Measurements from ENCODE around the gene PRELID3B. TPM values are rescaled to one million over a fixed set of nuclear protein-coding genes. Genes with fewer than 3 reads are reported as not detected.

Gene PRELID3B
- total RNA-seq, 2 donors from 2014 or later, result 20.8 to 29.3 TPM

DNA sequence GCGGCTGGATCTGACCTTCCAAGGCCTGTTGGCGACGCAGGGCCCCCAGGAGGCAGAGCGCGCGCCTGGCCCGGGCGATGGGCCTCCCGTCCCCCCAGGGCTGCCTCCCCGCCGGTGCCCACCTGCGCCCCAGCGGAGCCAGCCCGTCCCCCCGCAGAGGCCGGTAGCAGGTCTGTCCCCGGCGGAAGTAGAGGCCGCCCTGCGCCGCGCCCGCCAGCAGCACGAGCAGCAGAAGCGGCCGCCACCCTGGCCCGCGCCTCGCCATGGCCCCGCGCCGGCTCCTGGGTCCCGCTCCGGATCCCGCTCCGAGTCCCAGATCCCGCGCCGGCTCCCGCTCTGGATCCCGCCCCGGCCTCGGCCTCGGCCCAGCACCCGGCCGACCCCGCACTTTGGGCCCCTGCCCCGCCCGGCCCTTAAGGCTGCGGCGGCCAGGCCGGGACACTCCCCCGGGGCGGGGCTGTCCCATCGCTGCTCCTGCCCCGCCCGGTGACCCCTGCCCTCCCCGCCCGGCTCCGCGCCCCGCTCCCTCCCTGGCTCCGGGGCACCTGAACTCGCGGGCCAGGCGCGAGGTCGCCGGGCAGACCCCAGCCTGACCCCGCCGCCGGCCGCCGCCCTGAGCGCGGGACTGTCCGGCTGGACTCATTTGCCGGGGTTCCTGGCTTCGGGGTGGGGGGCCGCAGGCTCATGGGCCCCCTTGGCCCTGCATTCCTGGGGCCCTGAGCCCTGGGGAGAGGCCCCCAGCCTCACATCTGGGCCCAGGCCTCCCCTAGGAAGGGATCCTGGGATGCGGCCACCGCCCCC, 35.5 kb downstream of the PRELID3B start, which contains the start of gene CTSZ:
TSS of gene CTSZ (minus strand) at position 391 of the 801 bp plus-strand sequence. CDS start at position 265, 126 bp downstream.
- Histone ChIP-seq H3K4me1 (peaks cover 40% of the 10 kb centered on the region), H3K4me3 (peak within 1 kb of the TSS; percentile 31 to 51), H3K27me3 (no peaks in the 10 kb centered on the region), H3K36me3 (replicated peaks in 1 of 2; ENCODE audit: insufficient read depth in 1 of 2, low read depth in 2 of 2) (no peaks in the 10 kb centered on the region), H3K9me3 (no peaks in the 10 kb centered on the region), H3K27ac (peak within 1 kb of the TSS; percentile 21 to 81 (median 70))
- DNase-seq (peak; percentile 52 to 71 (median 58)), ATAC-seq (peak; percentile 80)
- 5 to 100% methylated on average over 1 to 58 of the region's 82 CpGs for WGBS, 2 donors
- intact Hi-C loops (cut with DNase I), result no loop called here
- TF ChIP-seq, protein P1, sequence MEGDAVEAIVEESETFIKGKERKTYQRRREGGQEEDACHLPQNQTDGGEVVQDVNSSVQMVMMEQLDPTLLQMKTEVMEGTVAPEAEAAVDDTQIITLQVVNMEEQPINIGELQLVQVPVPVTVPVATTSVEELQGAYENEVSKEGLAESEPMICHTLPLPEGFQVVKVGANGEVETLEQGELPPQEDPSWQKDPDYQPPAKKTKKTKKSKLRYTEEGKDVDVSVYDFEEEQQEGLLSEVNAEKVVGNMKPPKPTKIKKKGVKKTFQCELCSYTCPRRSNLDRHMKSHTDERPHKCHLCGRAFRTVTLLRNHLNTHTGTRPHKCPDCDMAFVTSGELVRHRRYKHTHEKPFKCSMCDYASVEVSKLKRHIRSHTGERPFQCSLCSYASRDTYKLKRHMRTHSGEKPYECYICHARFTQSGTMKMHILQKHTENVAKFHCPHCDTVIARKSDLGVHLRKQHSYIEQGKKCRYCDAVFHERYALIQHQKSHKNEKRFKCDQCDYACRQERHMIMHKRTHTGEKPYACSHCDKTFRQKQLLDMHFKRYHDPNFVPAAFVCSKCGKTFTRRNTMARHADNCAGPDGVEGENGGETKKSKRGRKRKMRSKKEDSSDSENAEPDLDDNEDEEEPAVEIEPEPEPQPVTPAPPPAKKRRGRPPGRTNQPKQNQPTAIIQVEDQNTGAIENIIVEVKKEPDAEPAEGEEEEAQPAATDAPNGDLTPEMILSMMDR (IDR thresholded peaks at IDR 0.05), result no peak
- peak; percentile 5 to 47 (median 37) for TF ChIP-seq POLR2A (IDR thresholded peaks at IDR 0.05)

DNA sequence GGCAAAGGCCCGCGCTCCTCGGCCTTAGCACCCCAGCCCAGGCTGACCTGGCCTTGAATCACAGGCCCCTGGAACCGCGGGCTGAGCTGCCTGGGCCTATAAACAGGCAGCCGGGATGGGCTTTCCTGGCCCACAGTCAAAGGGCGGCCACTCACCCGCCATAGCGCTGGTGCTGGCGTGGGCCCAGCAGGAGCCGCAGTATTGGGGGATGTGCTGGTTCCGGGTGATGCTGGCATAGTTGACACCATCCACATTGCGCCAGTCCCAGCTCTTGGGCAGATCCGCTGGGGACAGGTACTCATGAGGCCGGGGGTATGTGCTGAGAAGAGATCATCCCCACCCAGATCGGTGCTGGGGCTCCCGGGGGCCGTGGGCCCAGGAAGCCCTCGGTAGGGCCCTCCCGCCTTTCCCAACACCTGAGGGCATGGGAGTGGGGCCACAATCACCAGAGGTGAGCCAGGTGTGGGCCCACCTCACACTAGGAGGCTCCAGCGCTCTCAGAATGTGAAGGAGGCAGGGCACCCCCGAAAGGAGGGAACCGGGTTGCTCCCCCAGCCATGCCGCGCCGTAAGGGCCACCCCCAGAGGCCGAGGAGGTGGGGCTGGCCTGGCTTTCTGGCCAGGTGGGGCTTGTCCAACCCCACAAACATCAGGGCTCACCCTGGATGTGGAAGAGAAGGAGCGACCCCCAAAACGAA, 36.3 kb downstream of the PRELID3B start:
- Histone ChIP-seq H3K27ac (peak overlapping the region; percentile 21 to 81 (median 70)), H3K36me3 (replicated peaks in 1 of 2; ENCODE audit: insufficient read depth in 1 of 2, low read depth in 2 of 2) (peaks cover 0 to under 1% of the 10 kb centered on the region in 2 donors), H3K27me3 (no peaks in the 10 kb centered on the region), H3K4me3 (peak overlapping the region; percentile 31 to 51), H3K9me3 (no peaks in the 10 kb centered on the region), H3K4me1 (peaks cover 38% of the 10 kb centered on the region)
- ATAC-seq, result peak; percentile 18
- WGBS, 2 donors, result 33 to 37% methylated on average over 6 to 28 of the region's 29 CpGs
- TF ChIP-seq, protein P1 (IDR thresholded peaks at IDR 0.05), result no peak
- TF ChIP-seq POLR2A (IDR thresholded peaks at IDR 0.05), result no peak
- intact Hi-C loops (cut with DNase I), result no loop called here
- peak in 1 of 4 donors; percentile 29 for DNase-seq

DNA sequence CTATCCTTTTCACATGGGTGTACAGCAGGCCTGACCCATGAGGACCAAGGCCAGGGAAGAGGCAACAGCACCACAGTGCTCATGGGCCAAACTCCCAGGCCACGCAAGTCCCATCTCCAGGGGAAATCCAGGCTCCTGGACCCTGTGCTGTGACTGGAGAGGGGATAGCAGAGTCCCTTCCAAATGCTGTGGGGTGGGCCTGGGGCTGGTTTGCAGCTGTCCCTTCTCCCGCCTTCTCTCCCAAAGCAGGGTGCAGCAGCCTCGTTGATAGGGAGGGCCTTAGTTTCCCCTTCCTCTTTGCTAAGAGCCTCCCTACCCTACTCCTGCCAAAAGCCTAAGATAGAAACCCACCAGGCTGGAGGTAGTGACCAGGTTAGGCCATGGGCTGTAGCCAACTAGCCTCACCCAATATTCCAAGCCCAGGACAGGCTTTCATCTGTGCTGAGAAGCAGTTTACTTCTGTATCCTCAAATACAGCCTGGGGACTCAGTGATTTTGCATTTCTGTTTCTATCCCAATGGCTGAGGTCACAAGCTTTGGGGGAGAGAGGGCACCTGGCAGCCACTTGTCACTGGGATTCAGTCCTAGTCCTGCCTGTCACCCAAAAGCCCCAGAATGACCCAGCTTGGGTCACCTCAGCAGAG, 36.9 kb downstream of the PRELID3B start:
- peaks cover 33% of the 10 kb centered on the region for H3K4me1 ChIP-seq
- H3K4me3 ChIP-seq, result no peak overlapping the region
- DNase-seq (no peak), ATAC-seq (no peak)
- TF ChIP-seq, protein P1 (IDR thresholded peaks at IDR 0.05), result no peak
- TF ChIP-seq POLR2A (IDR thresholded peaks at IDR 0.05), result no peak
- WGBS, 2 donors, result 54 to 69% methylated on average over 3 of the region's 3 CpGs
- peaks cover 0 to 6% of the 10 kb centered on the region in 2 donors for H3K36me3 ChIP-seq (replicated peaks in 1 of 2; ENCODE audit: insufficient read depth in 1 of 2, low read depth in 2 of 2)
- intact Hi-C loops (cut with DNase I), result no loop called here
- H3K9me3 ChIP-seq, result no peaks in the 10 kb centered on the region
- H3K27ac ChIP-seq, result peak overlapping the region in 3 of 4 donors; percentile 70 to 81 (median 70)
- no peaks in the 10 kb centered on the region for H3K27me3 ChIP-seq

DNA sequence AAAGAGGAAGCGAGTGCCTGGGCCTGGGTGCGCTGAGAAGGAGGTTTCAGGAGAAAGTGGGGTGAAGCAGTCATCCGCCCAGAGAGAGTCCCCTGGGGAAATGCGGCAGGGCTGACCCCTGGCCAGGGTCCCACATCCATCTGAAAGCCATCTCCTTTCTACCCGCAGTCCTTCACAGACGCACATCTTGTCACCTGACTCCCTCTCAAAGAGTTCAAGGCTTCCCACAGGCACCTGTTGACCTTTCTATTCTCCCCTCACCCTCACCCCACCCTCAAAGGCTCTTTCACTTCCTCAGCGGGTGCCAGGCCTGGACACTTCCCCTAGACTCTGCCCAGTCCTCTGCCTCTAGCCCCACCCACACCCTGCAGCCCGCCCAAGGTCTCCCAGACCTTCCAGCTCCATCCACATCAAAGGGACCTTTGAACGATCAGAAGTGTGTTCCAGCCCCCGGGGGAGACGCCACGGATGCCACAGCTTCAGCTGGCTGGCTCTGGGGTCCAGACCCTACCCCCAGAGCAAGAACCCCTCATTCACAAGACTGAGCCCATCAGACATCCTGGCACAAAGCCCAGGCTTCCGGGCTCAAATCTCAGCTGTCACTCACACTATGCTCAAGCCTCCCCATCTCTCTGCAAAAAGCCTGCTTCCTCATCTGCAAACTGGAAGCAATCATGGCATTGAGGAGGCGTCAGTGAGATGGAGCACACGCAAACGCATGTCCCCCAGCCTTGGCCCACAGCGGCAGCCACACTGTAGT, 37.6 kb downstream of the PRELID3B start:
- no peak for ATAC-seq
- TF ChIP-seq POLR2A (IDR thresholded peaks at IDR 0.05), result no peak
- TF ChIP-seq, protein P1 (IDR thresholded peaks at IDR 0.05), result no peak
- intact Hi-C loops (cut with DNase I), result no loop called here
- Histone ChIP-seq H3K36me3 (replicated peaks in 1 of 2; ENCODE audit: insufficient read depth in 1 of 2, low read depth in 2 of 2) (peaks cover 0 to 6% of the 10 kb centered on the region in 2 donors), H3K27ac (peak overlapping the region in 2 of 4 donors; percentile 70 to 81), H3K27me3 (no peaks in the 10 kb centered on the region), H3K4me3 (no peak overlapping the region), H3K4me1 (peaks cover 29% of the 10 kb centered on the region), H3K9me3 (no peaks in the 10 kb centered on the region)
- WGBS, 2 donors, result 46 to 63% methylated on average over 12 to 17 of the region's 17 CpGs
- peak in 2 of 4 donors; percentile 38 to 67 for DNase-seq
